GM19328 (cell line): ENCODE measurements around the gene KIR2DL3.

Experiments
- ATAC-seq: cut with Tn5 transposase; IDR thresholded peaks from one replicate; pipeline ENCODE4 v1.9.1; 2021; ENCODE audit warnings: mild to moderate bottlenecking, moderate library complexity; ENCODE audit not compliant: unreplicated experiment

The KIR2DL3 gene

DNA sequence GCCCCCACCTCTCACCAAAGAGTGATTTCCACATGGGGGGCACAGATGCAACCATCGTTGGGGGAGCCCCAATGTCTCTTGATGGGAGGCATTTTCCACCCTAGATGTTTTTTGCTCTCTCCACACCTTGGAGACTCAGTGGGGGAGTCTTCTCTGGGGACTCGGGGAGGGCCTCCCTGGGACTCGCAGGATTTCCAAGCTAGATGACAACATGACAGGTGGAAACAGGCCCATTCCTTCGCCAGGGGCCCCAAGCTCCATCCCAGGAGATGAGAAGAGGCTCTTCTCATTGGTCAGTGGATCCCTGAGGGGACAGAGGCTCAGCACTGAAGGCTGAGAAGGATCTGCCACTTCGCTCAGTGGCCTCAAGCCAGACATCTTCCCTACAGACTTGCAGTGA is 52.4 kb downstream of the KIR2DL3 start:
- ATAC-seq = no peak

DNA sequence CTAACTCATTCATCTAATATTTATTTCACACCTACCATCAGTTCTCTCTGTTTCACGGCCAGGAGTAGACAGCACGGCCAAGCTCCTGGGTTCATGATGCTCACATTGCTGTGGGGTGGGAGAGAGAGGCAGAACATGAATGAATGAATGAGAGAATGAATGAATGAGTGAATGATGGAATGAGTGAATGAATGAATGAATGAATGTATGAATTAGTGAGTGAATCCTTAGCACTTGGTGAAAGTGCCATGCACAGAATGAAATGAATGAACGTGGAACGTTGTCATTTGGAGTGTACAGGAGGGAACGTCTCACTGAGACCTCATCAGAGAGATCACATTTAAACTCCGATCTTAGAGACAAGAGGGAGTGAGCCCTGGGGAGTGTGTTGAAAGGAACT is 53.2 kb downstream of the KIR2DL3 start:
- ATAC-seq = no peak

DNA sequence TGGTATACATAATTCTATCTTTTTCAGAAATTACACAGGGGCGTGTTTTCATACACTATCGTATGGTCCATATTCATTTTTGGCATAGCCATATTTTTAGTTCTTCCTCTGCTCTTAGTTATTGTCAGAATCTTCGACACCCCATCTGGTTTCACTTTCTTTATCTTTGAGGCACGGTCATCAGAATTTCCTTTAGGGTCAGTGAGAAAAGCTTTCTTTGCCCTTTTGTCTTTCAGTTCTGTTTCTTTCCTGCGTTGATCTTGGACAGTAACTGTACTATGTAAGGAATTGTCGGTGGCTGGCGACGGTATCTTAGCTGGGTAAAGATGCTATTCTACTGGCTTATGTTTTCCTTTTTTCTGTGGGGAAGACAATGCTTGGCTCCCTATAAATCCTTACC is 54.5 kb downstream of the KIR2DL3 start:
- ATAC-seq = no peak

DNA sequence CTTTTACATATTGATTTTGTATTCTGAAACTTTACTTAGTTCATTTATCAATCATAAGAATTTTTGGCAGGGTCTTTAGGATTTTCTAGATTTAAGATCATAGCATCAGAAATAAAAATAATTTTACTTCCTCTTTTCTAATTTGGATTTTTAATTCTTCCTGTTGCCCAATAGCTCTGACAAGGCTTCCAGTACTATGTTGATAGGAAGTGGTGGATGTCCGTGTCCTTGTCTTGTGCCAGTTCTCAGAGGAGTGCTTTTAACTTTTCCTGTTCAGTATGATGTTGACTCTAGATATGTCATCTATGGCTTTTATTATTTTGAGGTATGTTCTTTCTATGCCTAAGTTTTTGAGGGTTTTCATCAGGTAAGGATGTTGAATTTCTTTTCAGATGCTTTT is 57.4 kb downstream of the KIR2DL3 start:
- ATAC-seq = no peak
